GM23338 (cell line): ENCODE results near the gene PRDM11. TPM values are rescaled to one million over a fixed set of nuclear protein-coding genes. Genes with fewer than 3 reads are reported as not detected.

Source experiments
- ATAC-seq: fragments of 200-7000 bp; cut with Tn5 transposase; 3 replicates; pipeline ENCODE4 v1.9.1; 2020
- DNase-seq: peaks from one replicate; pipeline ENCODE4 v3.0.0-alpha.2; 2015; ENCODE audit warnings: low spot score
- H2AFZ ChIP-seq: fragments of 200-600 bp; sonication (generic); 2 replicates; pipeline ENCODE4 v1.8.0; 2016; ENCODE audit warnings: antibody characterized with exemption, mild to moderate bottlenecking, moderate library complexity
- H3F3A ChIP-seq: fragments of 200-600 bp; sonication (generic); replicated peaks from 2 replicates; pipeline ENCODE4 v1.8.0; 2017; ENCODE audit warnings: antibody characterized with exemption, mixed run types, low read depth
- H3K27ac ChIP-seq: fragments of 200-600 bp; sonication (generic); 2 replicates; pipeline ENCODE4 v1.6.1; 2016; ENCODE audit warnings: low read depth
- H3K27me3 ChIP-seq: fragments of 200-600 bp; sonication (generic); 2 replicates; pipeline ENCODE4 v1.8.0; 2016; ENCODE audit warnings: mild to moderate bottlenecking, mixed run types, moderate library complexity; ENCODE audit not compliant: insufficient read depth
- H3K36me3 ChIP-seq: fragments of 200-600 bp; sonication (generic); 2 replicates; pipeline ENCODE4 v1.8.0; 2016; ENCODE audit warnings: mild to moderate bottlenecking; ENCODE audit not compliant: insufficient read depth
- H3K4me1 ChIP-seq: fragments of 200-600 bp; sonication (generic); 2 replicates; pipeline ENCODE4 v1.8.0; 2016; ENCODE audit warnings: mild to moderate bottlenecking, moderate library complexity; ENCODE audit not compliant: insufficient read depth
- H3K4me2 ChIP-seq: fragments of 200-600 bp; sonication (generic); 2 replicates; pipeline ENCODE4 v1.7.1; 2017; ENCODE audit warnings: mixed run types
- H3K4me3 ChIP-seq: fragments of 200-600 bp; sonication (generic); 2 replicates; pipeline ENCODE4 v1.6.1; 2016; ENCODE audit warnings: mixed run types
- H3K79me2 ChIP-seq: fragments of 200-600 bp; sonication (generic); replicated peaks from 2 replicates; pipeline ENCODE4 v1.8.0; 2017; ENCODE audit warnings: mild to moderate bottlenecking; ENCODE audit not compliant: insufficient read depth
- H3K9me2 ChIP-seq: fragments of 200-600 bp; sonication (generic); 2 replicates; pipeline ENCODE4 v1.8.0; 2017; ENCODE audit not compliant: insufficient read depth
- H4K20me1 ChIP-seq: fragments of 200-600 bp; sonication (generic); replicated peaks from 2 replicates; pipeline ENCODE4 v1.8.0; 2017; ENCODE audit warnings: mild to moderate bottlenecking; ENCODE audit not compliant: insufficient read depth
- H3K27ac Mint-ChIP-seq: 2 replicates; pipeline ENCODE4 v1.8.0; 2020; ENCODE audit warnings: inconsistent platforms, mild to moderate bottlenecking, moderate library complexity, mixed read lengths
- H3K27me3 Mint-ChIP-seq: 3 replicates; pipeline ENCODE4 v1.8.0; 2022; ENCODE audit warnings: low read depth, mild to moderate bottlenecking, moderate library complexity, mixed read lengths, inconsistent platforms; ENCODE audit not compliant: insufficient read depth, poor library complexity
- H3K36me3 Mint-ChIP-seq: 3 replicates; pipeline ENCODE4 v1.8.0; 2021; ENCODE audit warnings: low read depth, mild to moderate bottlenecking, inconsistent platforms, moderate library complexity, mixed read lengths
- H3K4me1 Mint-ChIP-seq: 3 replicates; pipeline ENCODE4 v1.8.0; 2020; ENCODE audit warnings: mild to moderate bottlenecking, inconsistent platforms, mixed read lengths
- H3K4me3 Mint-ChIP-seq: 3 replicates; pipeline ENCODE4 v1.8.0; 2021; ENCODE audit warnings: moderate library complexity, mild to moderate bottlenecking, inconsistent platforms, mixed read lengths
- H3K9me3 Mint-ChIP-seq: 3 replicates; pipeline ENCODE4 v1.8.0; 2020; ENCODE audit warnings: moderate library complexity, mild to moderate bottlenecking, inconsistent platforms, mixed read lengths
- CREB1 ChIP-seq: fragments of 250-450 bp; sonication (Bioruptor Pico); IDR thresholded peaks from 2 replicates; pipeline ENCODE4 v1.5.0; 2020; ENCODE audit warnings: low read depth, mild to moderate bottlenecking, moderate library complexity
- CTCF ChIP-seq, 2 experiments: fragments of 200-600 bp in 1 of 2; sonication (generic) in 1 of 2; conservative IDR thresholded peaks; 2 replicates each; pipeline versions ENCODE4 v1.5.1 to v1.6.1; 2016 to 2017; ENCODE audit warnings: antibody characterized with exemption in 2 of 2, low read depth in 2 of 2, mild to moderate bottlenecking in 2 of 2, moderate library complexity in 1 of 2
- ETS1 ChIP-seq: IDR thresholded peaks from 2 replicates; pipeline ENCODE4 v1.6.1; 2016; ENCODE audit warnings: antibody characterized with exemption
- EZH2phosphoT487 ChIP-seq: fragments of 200-600 bp; sonication (generic); IDR thresholded peaks from one replicate; pipeline ENCODE4 v1.8.1; 2018; ENCODE audit warnings: antibody characterized with exemption; ENCODE audit not compliant: unreplicated experiment
- JUNB ChIP-seq: IDR thresholded peaks from one replicate; pipeline ENCODE4 v1.6.1; 2016; ENCODE audit warnings: antibody characterized with exemption; ENCODE audit not compliant: unreplicated experiment
- POLR2AphosphoS5 ChIP-seq: IDR thresholded peaks from 2 replicates; pipeline ENCODE4 v1.6.1; 2016; ENCODE audit warnings: antibody characterized with exemption, low read depth
- STAT1 ChIP-seq: IDR thresholded peaks from one replicate; pipeline ENCODE4 v1.6.1; 2016; ENCODE audit warnings: antibody characterized with exemption; ENCODE audit not compliant: unreplicated experiment
- ZNF114 ChIP-seq: fragments of 250-450 bp; sonication (Bioruptor Pico); IDR thresholded peaks from 2 replicates; pipeline ENCODE4 v1.5.0; 2020; ENCODE audit warnings: mild to moderate bottlenecking, moderate library complexity
- ZNF331 ChIP-seq: fragments of 250-450 bp; sonication (Bioruptor Pico); IDR thresholded peaks from 2 replicates; pipeline ENCODE4 v1.5.0; 2020; ENCODE audit warnings: low read depth, mild to moderate bottlenecking, moderate library complexity
- ZNF462 ChIP-seq: fragments of 250-450 bp; sonication (Bioruptor Pico); IDR thresholded peaks from 2 replicates; pipeline ENCODE4 v1.5.0; 2020; ENCODE audit warnings: mild to moderate bottlenecking, moderate library complexity
- polyA plus RNA-seq: library from polyadenylated mRNA; unstranded; fragments of >200 nt; fragmentation: Nextera tagmentation; extraction: Ambion mirVana; gene quantifications from 2 replicates; pipeline ENCODE4 v1.2.1, GENCODE V29; 2016
- total RNA-seq: library from RNA; depleted of rRNA; stranded (reverse); fragments of >200 nt; shearing (Covaris generic); gene quantifications from 2 replicates; pipeline ENCODE4 v1.2.3, GENCODE V29; 2014

Gene PRDM11
- total and polyA plus RNA-seq, 2 experiments from 2014 or later: 0.97 to 10.4 TPM

GRCh38 chr11:45159781-45160365 is 13.4 kb downstream of the PRDM11 start (continued):
- no peak for TF ChIP-seq ZNF462 (CRISPR knock-in tag)
- TF ChIP-seq STAT1: no peak

GRCh38 chr11:45161252-45162063 is 15.0 kb downstream of the PRDM11 start:
- no peak for ATAC-seq
- H3K27ac Mint-ChIP-seq: no peak overlapping the region
- TF ChIP-seq ETS1 (no peak), ZNF114 (CRISPR knock-in tag) (no peak), POLR2AphosphoS5 (no peak), JUNB (no peak), CREB1 (no peak), EZH2phosphoT487 (no peak), STAT1 (no peak), CTCF (conservative IDR thresholded peaks at IDR 0.05; ENCODE audit: low read depth in 2 of 2) (no peak), ZNF331 (CRISPR knock-in tag) (no peak)

More at GRCh38 chr11:45161252-45162063, 15.0 kb downstream of the PRDM11 start:
- Histone ChIP-seq H3K36me3 (no peaks in the 10 kb centered on the region), H3F3A (no peaks in the 10 kb centered on the region), H4K20me1 (no peaks in the 10 kb centered on the region; the same call in none of the 2 replicates), H3K27me3 (no peaks in the 10 kb centered on the region), H3K79me2 (peaks cover 10% of the 10 kb centered on the region; the same call in 1 of the 2 replicates), H3K27ac (no peak overlapping the region), H2AFZ (no peak overlapping the region), H3K4me2 (no peak overlapping the region), H3K9me2 (no peaks in the 10 kb centered on the region), H3K4me1 (no peaks in the 10 kb centered on the region), H3K4me3 (no peak overlapping the region)
- Mint-ChIP-seq H3K9me3 (no peaks in the 10 kb centered on the region), H3K27me3 (peaks cover 14% of the 10 kb centered on the region), H3K36me3 (no peaks in the 10 kb centered on the region), H3K4me1 (peaks cover 6% of the 10 kb centered on the region; the same call in 2 of the 3 replicates), H3K4me3 (no peak overlapping the region)
- DNase-seq: no peak
